Upper lobe of right lung (tissue), 1 donor: ENCODE measurements around the gene SHTN1. TPM values are rescaled to one million over a fixed set of nuclear protein-coding genes. Genes with fewer than 3 reads are reported as not detected.

Experiments used
- ATAC-seq: fragments of 200-7000 bp; cut with Tn5 transposase; one replicate; pipeline ENCODE4 v1.9.1; 2020; ENCODE audit warnings: mild to moderate bottlenecking, moderate library complexity
- DNase-seq: peaks from one replicate; pipeline ENCODE4 v3.0.0-alpha.2; 2020
- H3K27ac ChIP-seq: fragments of 200-600 bp; one replicate; pipeline ENCODE4 v1.8.0; 2022
- H3K27me3 ChIP-seq: fragments of 200-600 bp; one replicate; pipeline ENCODE4 v1.8.0; 2022; ENCODE audit warnings: mild to moderate bottlenecking
- H3K36me3 ChIP-seq: fragments of 200-600 bp; one replicate; pipeline ENCODE4 v1.8.0; 2022
- H3K4me1 ChIP-seq: fragments of 200-600 bp; one replicate; pipeline ENCODE4 v1.8.0; 2022
- H3K4me3 ChIP-seq: fragments of 200-600 bp; one replicate; pipeline ENCODE4 v1.8.0; 2022; ENCODE audit warnings: mild to moderate bottlenecking
- H3K9me3 ChIP-seq: fragments of 200-600 bp; one replicate; pipeline ENCODE4 v1.8.0; 2022
- intact Hi-C: fragments of 100-400 bp; cut with DNase I; formaldehyde crosslinking; loops from one replicate; pipeline ENCODE4 v1.11.0; 2022
- total RNA-seq: library from RNA; stranded (reverse); fragmentation: NEBNext Ultra II Directional; extraction: Animal tissue kit (Norgen Biotek cat#: 25700); gene quantifications from one replicate; pipeline ENCODE4 v1.2.1, GENCODE V29; 2021
- TF ChIP-seq, protein P1 (sequence below): fragments of 200-600 bp; IDR thresholded peaks from one replicate; pipeline ENCODE4 v1.8.0; 2022; ENCODE audit warnings: antibody characterized with exemption
- donor health status: DM: no; HTN: yes; CAD: no; lungs with severe emphysema.

Gene SHTN1
- total RNA-seq, 1 donor from 2014 or later, result 40.4 TPM

DNA sequence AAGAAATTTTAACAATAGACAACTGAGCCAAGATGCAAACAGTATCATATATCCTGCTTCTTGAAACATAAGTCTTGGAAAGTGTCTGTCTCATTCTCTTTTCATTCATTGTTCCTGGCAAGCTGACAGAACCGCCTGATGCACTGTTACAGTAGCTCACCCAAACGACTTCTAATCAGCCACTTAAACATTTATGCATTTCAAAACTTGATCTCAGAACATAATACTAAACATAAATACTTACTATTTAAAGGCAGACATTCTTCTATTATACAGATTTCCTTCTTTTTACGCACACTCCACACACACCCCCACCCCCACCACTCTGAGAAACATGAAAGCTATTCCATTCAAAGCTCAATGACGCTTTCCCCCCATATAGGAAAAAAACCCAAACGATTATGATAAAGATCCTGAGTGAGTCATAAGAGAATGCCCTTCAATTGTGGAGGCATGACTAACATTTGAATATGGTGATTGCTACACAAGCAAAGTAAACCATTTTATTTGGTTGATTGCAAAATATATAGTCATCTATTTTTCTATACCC is 30.5 kb downstream of the SHTN1 start:
- intact Hi-C loops, result no loop called here
- Histone ChIP-seq H3K27ac (no peak overlapping the region), H3K9me3 (no peaks in the 10 kb centered on the region), H3K4me1 (no peaks in the 10 kb centered on the region), H3K36me3 (no peaks in the 10 kb centered on the region), H3K4me3 (no peak overlapping the region), H3K27me3 (no peaks in the 10 kb centered on the region)
- DNase-seq (no peak), ATAC-seq (no peak)
- TF ChIP-seq, protein P1, sequence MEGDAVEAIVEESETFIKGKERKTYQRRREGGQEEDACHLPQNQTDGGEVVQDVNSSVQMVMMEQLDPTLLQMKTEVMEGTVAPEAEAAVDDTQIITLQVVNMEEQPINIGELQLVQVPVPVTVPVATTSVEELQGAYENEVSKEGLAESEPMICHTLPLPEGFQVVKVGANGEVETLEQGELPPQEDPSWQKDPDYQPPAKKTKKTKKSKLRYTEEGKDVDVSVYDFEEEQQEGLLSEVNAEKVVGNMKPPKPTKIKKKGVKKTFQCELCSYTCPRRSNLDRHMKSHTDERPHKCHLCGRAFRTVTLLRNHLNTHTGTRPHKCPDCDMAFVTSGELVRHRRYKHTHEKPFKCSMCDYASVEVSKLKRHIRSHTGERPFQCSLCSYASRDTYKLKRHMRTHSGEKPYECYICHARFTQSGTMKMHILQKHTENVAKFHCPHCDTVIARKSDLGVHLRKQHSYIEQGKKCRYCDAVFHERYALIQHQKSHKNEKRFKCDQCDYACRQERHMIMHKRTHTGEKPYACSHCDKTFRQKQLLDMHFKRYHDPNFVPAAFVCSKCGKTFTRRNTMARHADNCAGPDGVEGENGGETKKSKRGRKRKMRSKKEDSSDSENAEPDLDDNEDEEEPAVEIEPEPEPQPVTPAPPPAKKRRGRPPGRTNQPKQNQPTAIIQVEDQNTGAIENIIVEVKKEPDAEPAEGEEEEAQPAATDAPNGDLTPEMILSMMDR, result no peak

DNA sequence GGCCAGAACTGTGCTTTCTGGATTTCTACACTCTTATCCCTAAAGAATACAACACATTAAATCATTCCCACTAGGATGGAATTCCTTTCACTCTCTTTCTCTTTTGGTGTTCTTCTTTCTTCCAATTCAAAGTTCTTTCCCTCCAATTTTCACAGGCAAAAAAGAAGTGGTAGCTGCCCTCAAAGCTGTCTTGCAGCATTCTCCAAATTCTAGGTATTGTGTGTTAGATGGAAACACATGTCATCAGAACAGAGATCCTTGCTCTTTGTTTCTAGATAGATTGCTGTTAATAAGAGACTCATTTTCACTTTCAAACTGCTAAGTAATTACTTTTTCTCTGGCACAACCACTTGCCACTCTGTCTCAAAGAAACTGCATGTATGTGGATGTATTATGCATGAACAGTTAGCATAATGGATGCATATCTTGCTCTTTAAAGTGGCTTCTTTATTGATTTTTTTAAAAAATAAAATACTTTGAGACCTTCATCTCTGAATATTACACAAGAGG is 31.0 kb downstream of the SHTN1 start:
- H3K4me3 ChIP-seq, result no peak overlapping the region
- no peaks in the 10 kb centered on the region for H3K4me1 ChIP-seq
- no peak for ATAC-seq
- H3K36me3 ChIP-seq, result no peaks in the 10 kb centered on the region
- DNase-seq, result no peak
- no peak overlapping the region for H3K27ac ChIP-seq
- TF ChIP-seq, protein P1, result no peak
- no peaks in the 10 kb centered on the region for H3K9me3 ChIP-seq
- intact Hi-C loops, result no loop called here
- H3K27me3 ChIP-seq, result no peaks in the 10 kb centered on the region

DNA sequence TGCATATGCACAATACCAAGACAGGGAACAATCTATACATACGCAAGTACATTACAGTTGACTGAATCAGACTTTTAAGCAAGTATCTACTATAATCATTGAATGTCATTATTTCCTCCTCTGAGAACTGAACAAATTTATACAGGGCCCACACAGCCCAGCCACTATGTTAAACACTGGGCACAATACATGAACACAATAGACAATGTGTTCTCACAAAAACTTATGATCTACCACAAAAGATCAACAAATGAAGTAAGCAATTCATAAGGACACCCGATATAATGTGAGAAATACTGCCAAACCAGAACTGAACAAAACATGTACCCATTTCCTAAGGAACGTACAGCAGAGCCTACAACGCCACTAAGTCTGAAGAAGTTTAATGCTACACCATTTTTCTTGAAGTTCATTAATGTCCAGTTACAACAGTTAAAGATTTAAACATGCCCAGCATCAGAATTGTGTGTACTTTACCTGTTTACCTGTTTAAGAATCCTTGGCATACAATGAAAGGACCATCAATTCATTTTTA is 31.5 kb downstream of the SHTN1 start:
- Histone ChIP-seq H3K27ac (no peak overlapping the region), H3K9me3 (no peaks in the 10 kb centered on the region), H3K4me1 (no peaks in the 10 kb centered on the region), H3K36me3 (no peaks in the 10 kb centered on the region), H3K27me3 (no peaks in the 10 kb centered on the region), H3K4me3 (no peak overlapping the region)
- ATAC-seq (no peak), DNase-seq (no peak)
- intact Hi-C loops, result no loop called here
- TF ChIP-seq, protein P1, result no peak

DNA sequence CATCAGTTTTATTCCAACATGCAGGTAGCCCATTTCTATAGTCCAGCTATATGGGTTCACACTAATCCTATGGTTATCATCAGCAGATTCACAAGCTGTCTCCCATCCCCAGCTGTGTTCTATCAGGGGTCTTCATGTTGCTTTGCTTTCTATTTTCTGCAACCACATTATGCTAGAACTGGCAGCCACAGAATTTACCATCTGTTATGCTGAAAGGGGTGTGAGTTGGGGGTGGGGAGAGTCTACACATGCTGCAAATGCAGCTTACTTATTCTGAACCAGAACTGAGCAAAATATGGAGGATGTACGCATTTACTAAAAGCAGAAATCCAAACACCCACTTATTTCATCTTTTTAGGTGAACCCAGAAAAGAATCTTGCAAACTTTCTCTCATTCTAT is 32.9 kb downstream of the SHTN1 start:
- TF ChIP-seq, protein P1, result no peak
- H3K36me3 ChIP-seq, result no peaks in the 10 kb centered on the region
- DNase-seq (no peak), ATAC-seq (no peak)
- H3K27me3 ChIP-seq, result no peaks in the 10 kb centered on the region
- intact Hi-C loops, result no loop called here
- H3K27ac ChIP-seq, result no peak overlapping the region
- no peaks in the 10 kb centered on the region for H3K4me1 ChIP-seq
- no peaks in the 10 kb centered on the region for H3K9me3 ChIP-seq
- H3K4me3 ChIP-seq, result no peak overlapping the region

DNA sequence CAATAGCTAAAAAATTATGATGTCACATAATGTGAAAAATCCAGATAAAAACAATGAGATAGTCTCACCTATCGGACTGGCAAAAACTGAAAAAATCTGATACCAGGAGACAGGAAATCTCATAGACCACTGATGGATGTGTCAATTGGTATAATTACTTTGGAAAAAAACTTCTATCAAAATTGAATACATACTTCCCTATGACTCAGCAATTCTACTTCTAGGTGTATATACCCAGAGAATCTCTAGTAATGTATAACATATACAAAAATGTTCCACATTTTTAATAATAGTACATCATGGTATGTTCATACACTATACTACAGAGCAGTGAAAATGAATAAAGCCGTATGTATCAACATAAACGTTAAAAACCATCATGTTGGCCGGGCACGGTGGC is 34.9 kb downstream of the SHTN1 start:
- H3K4me3 ChIP-seq, result no peak overlapping the region
- H3K36me3 ChIP-seq, result no peaks in the 10 kb centered on the region
- no peaks in the 10 kb centered on the region for H3K4me1 ChIP-seq
- H3K27ac ChIP-seq, result no peak overlapping the region
- intact Hi-C loops, result no loop called here
- ATAC-seq, result no peak
- H3K9me3 ChIP-seq, result no peaks in the 10 kb centered on the region
- no peaks in the 10 kb centered on the region for H3K27me3 ChIP-seq
- TF ChIP-seq, protein P1, result no peak
- no peak for DNase-seq

DNA sequence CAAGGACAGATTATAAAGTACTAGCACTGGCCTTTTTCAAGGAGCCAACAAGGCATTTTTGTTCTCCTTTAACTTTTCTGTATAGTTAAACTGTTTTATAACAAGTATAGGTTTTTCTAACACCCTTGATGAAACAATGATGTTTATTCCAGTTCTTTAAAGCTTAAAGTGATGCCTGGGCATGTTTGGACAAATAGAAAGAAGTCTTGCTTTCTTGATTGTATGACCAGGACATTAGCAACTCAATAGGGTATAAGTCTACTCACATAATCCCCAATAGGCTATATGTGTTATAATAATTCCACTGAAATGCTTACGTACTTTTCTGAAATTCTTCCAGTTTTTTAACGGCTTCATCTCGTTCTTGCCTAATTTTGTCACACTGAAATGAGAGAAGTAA is 36.7 kb downstream of the SHTN1 start:
- intact Hi-C loops, result no loop called here
- TF ChIP-seq, protein P1, result no peak
- no peaks in the 10 kb centered on the region for H3K4me1 ChIP-seq
- DNase-seq, result no peak
- no peaks in the 10 kb centered on the region for H3K27me3 ChIP-seq
- no peak overlapping the region for H3K27ac ChIP-seq
- H3K36me3 ChIP-seq, result no peaks in the 10 kb centered on the region
- no peak for ATAC-seq
- H3K9me3 ChIP-seq, result no peaks in the 10 kb centered on the region
- no peak overlapping the region for H3K4me3 ChIP-seq
